NCI-H2196 (cell line): ENCODE data around the gene TMEM218.

Experiments
- DNase-seq: peaks from one replicate; lab custom pipeline; 2025; ENCODE audit not compliant: unreplicated experiment; lab: John Stamatoyannopoulos, UW

Gene TMEM218

GRCh38 chr11:125111343-125112207, at the start of gene TMEM218:
TSS of gene TMEM218 (minus strand) at chr11:125111626. CDS start at chr11:125102241, 9,385 bp downstream.
- peak; percentile 97 for DNase-seq

DNA sequence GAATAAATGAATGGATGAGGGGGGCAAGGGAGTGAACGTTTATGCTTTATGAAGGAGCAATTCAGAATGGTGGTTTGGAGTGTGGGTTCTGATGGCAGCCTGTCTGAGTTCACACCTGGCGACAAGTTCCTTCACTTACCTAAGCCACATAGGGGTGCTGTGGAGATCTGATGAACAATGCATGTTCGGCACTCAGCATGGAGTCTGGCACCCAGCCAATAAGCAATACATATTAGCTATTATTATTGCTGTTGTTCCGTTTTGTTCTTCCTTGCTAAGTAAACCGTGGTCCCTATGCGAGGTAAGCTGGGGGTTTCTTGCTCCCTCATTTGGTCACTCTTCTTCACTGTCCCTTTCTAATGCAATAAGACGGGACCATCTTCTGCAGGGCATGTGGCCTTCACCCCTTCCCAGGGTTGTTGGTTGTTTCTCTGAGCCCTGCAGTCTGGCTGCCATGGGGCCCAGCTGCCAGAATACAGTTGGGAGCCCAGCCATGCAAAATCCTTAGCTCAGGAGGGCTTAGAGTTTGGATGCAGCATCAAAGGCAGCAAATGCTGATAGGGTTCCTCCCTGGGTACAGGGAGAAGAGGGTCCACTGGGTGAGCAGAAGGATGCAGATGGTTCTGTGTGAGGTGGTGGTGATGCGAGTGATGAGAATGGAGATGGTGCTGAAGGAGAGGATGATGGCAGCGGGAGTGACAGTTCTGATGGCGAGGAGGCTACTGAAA, 46.7 kb upstream of the TMEM218 start:
- no peak for DNase-seq

GRCh38 chr11:125157118-125157733, 45.8 kb upstream of the TMEM218 start:
- no peak for DNase-seq

DNA sequence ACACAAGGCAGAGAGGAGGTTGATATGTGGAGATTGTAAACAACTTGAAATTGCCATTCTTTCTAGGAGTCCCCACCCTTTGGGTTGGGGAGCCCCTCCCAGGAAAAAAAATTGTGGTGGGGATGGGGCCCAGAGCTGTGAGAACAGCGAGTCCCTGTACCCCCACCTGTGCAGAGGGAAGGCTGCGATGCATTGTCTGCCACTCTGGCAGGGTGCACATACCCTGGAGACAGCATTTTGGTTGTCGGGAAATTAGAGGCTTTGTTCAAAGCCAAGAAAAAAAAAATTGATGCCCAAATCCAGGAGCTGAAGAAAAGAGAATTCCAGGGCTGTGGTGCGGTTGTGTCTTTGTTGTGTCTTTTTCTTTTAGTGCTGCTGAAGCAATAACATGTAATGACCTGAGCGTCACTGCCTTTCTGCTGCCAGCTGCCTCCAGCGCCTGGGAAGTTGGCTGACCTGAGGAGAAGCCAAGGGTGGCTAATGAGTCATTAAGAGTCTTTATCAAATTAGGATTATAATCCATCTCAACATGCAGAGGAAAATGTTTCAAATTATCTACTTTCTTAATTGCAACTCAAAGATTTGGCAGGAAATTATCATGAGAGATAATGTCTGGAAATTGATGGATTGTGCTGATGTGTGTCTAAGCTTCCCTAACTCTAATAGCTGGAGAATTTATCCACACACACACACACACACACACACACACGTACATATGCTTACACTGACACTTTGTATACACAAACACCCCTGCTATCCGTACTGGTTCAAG, 45.1 kb upstream of the TMEM218 start:
- DNase-seq, result no peak

DNA sequence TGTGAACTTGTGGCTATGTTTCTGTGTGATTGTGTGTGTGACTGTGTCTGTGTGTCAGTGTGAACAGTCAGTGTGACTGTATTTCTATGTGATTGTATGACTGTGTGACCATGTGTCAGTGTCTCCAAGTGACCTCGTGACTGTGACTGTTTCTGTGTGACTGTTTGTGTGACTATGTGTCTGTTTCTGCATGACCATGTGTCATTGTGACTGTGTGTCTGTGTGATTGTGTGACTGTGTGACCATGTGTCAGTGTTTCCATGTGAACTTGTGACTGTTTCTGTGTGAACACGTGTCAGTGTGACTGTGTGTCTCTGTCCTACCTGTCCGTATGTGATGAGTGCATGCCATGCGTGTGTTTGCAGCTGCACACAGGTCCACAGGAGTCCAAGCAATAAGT, 44.3 kb upstream of the TMEM218 start:
- DNase-seq, result no peak

DNA sequence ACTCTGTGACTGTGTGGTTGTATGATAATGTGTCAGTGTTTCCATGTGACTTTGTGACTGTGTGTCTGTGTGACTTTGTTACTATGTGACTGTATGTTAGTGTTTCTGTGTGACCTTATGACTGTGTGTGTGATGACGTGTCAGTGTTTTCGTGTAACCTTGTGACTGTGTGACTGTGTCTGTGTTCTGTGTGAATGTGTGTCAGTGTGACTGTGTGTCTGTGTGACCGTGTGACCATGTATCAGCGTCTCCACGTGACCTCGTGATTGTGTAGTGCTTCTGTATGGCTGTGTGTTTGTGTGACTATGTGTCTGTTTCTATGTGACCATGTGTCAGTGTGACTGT, 43.6 kb upstream of the TMEM218 start:
- no peak for DNase-seq

DNA sequence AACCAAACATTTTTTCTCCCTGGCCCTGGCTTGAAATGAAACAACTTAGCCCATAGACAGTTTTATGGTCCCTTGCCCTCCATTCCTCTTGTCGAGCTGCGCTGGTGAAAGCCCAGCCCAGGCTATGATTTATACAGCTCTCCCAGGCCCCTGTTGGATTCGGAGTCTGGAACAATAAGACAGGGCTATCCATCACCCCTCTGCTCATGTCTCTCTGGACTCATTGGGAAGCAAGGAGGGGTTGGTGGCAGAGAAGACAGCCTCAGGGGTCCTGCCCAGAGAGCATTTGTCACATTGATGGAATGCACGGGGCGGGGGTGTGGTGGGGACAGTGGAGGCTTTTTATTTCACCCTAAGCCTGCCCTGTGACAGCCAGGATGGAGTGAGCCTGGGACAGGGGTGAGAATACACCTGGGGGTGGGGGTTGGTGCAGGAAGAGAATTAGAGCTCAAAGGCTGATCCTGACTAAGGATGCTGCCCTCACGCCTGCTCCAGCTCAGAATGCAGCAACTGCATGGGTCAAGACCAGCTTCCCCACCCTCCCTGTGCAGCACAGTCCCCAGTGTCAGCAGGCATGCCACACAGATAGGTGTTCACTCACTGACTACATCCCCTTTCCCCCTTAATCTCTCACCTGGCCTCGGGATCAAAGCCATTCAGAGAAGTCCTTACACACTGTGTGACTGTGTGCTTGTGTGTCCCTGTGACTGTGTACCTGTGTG, 43.1 kb upstream of the TMEM218 start:
- DNase-seq, result no peak

DNA sequence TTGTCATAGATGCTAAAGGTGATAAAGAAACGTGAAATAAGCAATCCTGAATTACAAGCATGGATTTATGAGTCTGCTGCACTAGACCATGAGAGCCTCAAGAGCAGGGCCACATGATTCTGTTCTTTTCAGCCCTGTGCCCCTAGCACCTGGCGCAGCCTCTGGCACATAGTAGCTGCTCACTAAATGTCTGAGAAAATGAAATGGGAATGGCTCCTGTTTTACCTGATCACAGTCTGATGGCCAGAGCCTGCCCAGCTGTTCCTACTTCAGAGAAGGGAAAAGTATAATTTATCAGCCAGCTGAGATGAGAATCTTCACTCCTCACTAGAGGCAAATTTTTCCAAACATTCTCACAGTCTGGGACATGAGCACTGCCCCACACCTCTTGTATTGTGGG, 42.4 kb upstream of the TMEM218 start:
- no peak for DNase-seq

GRCh38 chr11:125148743-125149142, 37.3 kb upstream of the TMEM218 start:
- no peak for DNase-seq

- no peak for DNase-seq
Observed at GRCh38 chr11:125148011-125148410, 36.6 kb upstream of the TMEM218 start.

DNA sequence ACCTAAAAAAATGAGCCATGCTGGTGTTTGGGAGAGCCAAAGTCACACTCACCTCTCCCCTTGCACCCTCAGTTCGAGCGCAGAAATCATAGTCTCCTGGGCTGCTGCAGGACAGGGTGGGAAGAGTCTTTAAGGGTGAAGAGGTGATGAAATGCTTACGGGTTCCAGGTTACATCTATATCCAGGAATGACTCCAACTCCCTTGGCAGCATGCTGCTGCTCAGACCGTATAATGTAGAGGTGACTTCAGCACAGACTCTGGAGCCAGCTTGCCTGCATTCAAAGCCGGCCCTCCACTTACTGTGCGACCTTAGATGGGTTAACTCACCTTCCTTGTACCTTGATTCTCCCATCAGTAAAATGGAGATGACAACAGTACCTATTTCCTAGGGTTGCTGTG, 35.9 kb upstream of the TMEM218 start:
- DNase-seq, result no peak

DNA sequence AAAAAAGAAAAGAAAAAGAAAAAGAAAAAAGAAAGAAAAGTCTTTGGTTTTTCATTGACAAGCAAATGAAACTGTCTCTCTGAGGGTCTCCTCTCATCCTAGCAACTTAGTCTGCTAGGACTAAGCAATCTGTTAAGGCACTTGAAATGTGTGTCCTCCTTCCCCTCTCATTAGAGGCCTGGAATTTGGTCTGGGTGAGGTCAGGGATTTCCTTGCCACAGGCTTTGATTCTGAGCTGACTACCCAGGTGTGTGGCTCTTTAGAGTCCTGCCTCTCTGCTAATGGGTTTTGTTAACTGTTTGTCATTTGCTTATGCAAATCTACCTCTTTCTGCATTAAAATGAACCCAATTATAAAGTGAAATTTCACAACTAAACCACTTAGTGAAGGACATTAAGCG, 34.8 kb upstream of the TMEM218 start:
- DNase-seq, result no peak

- peak; percentile 37 for DNase-seq
Observed at GRCh38 chr11:125141686-125142535, 30.5 kb upstream of the TMEM218 start.

DNA sequence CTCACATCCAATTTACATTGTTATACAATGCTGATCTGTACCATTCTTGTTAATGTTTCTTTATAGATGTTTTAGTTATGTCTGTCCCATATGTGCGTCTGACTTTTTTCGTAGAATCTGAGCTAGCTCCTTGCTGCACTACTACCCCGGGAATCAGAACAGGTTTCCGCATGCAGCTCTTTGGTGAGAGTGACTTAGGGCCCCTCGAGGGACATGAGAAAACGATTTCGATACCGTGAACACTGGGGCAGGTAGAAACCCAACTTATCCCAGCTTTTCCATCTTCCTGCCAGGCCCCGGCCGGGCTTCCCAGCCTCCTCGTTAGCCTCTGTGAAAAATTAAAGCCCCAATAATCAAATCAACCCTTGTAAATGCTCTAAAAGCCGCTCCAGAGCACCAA, 29.8 kb upstream of the TMEM218 start:
- DNase-seq, result no peak

DNA sequence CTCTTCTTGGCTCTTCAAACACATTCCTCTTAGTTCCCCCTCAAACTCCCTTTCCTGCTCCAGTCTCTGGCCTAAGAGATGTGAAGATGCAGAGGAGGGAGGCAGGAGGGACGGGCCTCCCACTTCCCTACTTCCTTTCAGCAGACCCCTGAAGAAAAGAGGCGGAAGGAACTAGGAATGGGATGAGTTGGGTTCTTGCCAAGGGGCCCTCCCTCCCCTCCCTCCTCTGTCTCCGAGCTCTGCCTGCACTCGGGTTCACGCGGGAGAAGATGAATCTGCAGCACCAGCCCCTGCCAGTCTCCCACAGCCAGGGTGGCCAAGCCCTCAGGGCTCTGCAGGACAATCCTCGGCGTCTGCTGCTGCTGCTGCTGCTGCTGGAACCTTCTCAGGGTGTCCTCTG, 28.8 kb upstream of the TMEM218 start:
- no peak for DNase-seq

DNA sequence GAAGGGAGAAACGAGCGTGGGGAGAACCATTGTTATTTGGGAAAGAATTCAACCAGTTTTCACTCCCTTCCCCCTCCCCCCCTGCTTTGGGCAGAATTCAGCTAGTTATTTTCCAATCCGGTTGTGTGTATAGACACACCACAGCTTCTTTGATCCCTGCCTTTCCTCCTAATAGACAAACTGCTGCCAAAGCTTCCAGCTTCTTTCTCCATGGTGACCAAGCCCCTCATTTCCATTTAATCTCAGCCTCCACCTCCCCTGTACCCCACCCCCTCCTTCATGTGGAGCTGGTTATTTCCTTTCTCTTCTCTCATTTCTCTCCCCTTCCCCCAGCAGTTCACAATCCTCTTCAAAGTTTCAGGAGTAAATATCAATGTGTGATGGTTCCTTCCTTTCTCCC, 28.4 kb upstream of the TMEM218 start:
- no peak for DNase-seq

GRCh38 chr11:125138966-125139365, 27.5 kb upstream of the TMEM218 start:
- DNase-seq, result no peak

GRCh38 chr11:125136001-125136400, 24.6 kb upstream of the TMEM218 start:
- no peak for DNase-seq

- DNase-seq, result no peak
Observed at GRCh38 chr11:125132596-125132995, 21.2 kb upstream of the TMEM218 start.

GRCh38 chr11:125132071-125132470, 20.6 kb upstream of the TMEM218 start:
- DNase-seq, result no peak
